ENCODE data around the gene SPSB4.

SPSB4 gene

DNA sequence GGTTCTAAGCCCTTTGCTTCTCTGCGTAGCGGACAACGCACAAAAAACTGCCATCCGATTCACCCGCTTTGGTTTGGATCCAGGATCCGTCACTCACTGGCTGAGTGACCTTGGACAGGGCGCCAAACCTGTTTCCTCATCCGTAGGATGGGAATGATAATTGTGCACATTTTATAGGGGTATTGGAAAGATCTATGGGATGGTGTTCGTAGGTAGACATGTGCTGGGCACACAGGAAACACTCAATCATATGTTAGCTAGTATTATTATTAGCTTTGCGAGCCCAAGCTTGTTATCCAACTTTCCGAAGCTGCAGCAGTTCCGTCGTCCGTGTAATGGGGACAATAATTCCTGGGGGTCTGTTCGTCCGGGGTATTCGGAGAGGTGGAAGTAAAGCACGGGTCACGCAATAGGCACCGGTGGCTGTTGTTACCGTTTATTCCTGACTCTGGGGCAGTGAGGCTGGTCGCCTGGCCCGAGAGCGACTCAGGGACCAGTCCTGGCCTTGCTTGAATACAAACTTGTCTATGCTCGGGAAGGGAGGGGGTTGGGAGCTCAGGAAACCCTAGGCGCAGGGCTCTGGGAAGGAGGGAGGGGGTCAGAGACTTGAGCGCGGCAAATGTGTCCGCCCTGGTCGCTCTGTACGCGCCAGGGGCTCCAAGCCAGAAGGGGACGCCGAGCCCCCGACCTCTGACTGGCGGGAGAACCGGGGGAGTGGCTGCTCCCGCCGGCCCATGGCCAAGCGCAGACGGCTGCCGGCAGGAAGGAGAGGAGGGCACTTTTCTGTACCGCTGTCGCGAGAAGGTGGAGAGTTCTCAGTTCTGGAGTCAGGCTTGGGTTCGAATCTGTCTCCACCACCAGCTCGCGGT, 1.3 kb downstream of the SPSB4 start:
- no peak for DNase-seq

DNA sequence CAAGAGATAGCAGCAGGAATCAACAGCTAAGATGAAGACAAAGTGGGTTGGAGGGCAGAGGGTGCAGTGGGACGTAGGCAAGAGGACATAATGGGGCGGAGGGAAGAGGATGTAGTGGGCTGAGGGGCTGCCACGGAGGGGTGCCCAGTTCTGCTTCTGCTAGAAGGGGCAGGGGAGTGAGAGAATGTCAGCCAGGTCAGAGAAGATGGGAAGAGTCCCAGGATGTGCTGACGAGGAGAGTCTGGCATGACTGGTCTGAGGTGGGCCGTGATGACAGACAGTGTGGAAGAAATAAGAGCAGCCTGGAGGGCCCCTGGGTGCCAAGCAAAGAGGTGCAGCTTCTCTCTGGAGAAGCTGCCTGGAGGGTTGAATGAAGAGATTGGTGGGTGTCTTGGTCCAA, 4.0 kb downstream of the SPSB4 start:
- no peak for DNase-seq

DNA sequence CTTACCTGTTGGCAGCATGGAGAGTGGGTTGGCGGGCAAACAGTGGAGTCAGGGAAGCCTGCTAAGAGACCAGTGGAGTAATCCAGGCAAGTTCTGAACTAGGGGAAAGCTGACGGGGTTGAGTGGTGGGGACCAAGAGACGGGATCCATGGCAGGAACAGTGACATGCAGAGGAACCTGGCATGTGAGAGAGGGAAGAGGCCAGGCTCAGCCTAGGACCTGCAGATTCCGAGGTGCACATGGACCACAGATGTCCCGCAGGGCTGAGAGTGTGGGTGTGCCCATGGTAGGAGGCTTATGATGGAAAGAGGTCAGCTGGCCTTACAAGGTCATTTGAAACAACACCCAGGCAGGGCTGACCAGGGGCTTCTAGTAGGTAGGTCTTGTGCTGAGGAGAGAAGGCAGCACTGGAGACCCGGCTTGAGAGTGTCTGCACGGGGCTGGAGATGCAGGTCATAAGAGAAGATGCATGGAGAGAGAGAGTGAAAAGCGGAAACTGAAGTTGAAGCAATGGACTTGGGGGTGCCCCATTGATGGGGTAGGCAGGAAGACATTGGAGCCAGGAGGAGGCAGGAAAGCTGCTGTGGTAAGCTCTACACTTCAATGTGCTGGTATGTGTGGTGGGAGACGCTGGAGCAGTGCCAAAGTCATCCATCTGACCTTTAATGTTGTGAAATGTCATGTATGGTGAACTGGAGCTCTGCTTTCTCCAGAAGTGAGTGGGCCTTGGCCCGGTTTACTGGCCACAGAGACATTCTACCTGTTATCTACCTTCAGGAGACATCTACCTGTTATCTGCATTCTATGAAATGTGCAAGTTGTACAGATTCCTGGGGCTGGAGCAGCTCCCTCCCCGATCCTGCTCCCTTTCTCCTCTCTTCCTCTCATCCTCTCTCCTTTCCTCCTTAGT, 4.6 kb downstream of the SPSB4 start:
- DNase-seq: no peak

DNA sequence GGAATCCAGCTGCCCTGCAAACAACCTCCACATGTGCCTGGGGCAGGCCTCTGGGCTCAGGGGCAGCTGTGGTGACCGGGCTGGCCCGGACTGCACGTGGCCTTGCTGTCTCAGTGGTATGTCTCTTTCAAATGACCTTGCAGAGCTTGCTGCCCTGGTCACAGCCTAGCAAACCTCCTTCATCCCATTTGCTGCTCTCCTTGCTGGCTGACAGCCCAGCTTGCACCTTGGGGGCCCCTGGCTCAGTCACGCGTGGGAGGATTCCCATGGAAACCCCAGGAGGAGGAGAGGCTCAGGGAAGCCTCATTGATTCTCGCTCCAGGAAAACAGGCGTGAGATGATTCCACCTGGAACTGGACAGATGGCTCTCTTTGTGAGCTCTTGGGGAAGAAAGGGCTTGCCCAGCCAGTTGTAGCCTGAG, 5.6 kb downstream of the SPSB4 start:
- peak in 1 of 58 donors; percentile 18 for DNase-seq

DNA sequence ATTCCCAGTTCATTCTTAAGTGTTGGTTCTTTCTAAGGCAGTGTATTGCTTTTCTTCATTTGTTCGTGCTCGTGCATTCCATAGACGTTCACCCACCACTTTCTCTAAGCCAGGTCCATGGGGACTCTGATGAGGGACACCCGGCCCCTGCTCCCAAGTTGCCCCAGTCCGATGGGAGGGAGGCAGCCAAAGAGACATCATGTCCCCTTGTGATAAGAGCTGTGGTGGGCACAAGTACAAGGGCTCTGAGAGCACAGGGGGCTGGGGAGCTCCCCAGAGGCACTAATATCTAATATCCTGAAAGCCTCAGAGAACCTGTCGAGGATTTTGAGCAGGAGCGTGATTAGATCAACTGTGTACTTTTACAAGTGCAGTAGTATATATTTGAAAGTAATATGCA, 6.3 kb downstream of the SPSB4 start:
- no peak for DNase-seq

DNA sequence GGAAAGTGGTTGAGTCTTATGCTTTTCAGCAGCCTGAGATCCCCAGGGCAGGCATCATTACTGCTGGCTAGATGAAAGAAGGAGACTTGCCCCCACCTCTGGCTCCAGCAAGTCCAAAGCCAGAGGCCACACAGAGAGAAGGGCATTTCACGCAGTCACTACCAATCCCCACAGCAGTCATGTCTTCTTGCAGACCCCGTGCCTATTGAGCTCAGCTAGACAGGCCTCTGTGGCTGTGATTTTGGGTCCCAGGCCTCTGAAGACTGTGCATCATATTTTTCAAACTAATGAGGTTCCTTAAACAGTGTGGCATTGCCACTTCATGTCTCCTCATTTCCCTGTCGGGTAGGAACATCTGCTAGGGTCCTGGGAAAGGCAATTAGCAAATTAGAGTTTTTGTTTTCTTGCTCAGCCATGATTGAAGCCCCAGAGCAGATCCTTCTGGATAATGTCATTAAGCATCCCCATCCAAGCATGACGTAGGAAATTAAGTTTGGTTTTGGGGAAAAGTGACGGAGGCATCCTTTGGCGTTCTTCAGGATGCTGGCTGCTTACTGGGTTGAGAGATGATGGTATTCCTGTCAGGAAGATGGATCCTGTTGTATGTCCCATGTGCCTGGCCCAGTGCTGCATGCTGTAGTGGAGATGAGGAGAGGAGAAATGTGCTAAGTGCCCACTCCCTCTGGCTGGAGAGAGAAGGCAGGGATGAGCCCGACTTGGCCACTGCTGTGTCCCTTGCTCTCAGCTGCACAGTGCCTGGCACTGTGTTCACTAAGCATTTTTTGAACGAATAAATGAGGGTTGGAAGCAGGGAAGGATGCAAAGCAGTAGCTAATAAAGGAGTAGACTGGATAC, 7.0 kb downstream of the SPSB4 start:
- no peak for DNase-seq

DNA sequence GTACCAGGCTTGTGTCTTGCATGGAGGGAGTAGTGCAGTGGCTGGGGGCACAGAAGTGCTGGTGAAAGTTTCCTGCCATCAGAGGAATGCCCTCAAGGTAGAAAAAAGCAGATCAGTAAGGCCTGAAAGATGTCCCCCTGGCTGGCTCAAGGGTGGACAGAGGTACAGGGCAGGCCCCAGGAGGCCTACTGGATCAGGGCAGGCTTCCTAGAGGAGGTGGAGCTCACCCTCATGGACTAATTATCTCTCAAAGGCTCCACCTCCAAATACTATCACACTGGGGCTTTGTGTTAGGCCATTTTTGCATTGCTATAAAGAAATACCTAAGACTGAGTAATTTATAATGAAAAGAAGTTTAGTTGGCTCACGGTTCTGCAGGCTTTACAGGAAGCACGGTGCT, 7.8 kb downstream of the SPSB4 start:
- DNase-seq: no peak

DNA sequence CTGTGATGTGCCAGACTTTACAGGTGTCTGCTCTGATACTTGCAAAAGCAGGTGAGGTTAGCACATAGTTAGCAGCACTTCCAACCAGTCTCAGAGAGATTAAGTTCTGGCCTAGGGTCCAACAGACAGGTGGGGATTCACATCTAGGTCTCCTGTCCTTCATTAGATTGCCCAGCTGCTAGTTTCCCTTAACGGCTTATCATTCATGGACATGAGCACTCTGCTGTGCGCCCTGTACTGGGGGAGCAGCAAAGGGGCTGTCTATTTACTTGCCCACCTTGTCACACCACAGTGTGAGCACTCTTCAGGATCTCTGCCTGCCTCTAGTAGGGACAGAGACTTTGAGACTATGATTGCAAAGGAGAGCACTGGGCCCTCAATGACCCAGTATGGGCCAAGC, 8.7 kb downstream of the SPSB4 start:
- no peak for DNase-seq

DNA sequence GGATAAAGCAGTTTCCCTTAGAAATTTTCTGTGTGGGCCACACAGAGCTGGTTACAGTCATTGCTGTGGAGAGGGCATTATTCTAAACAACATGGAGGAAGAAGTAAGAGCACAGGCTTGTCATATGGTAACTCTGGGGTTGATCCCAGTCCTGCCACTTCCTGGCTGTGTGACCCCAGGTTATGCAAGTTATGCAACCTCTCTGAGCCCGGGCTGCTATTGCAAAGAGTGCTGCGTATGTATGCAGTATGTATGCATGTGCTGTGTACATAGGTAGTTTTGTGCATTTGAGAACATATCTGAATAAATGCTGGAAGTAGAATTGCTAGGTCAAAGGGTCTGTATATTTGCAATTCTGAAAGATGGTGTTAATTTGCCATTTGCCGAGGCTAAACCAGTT, 9.2 kb downstream of the SPSB4 start:
- no peak for DNase-seq

DNA sequence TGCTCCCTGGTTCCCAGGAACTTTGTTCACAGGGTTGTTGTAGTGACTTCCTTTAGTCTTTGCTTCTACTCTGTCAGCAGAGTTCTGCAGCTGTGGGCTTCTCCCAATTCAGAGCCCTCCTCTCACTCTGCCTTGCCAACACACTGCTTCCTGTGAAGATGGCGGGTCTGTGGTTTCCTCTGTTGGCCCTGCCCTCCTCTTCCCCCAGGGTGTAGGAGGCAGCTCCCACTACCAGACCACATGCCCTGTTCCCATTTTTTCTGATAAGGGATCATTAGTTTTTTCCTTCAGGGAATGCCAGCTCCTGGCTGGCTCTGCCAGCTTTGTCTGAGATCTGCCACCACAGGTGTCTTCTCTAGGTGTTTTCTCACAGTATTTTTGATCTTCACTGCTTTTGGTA, 12.7 kb downstream of the SPSB4 start:
- DNase-seq: no peak

DNA sequence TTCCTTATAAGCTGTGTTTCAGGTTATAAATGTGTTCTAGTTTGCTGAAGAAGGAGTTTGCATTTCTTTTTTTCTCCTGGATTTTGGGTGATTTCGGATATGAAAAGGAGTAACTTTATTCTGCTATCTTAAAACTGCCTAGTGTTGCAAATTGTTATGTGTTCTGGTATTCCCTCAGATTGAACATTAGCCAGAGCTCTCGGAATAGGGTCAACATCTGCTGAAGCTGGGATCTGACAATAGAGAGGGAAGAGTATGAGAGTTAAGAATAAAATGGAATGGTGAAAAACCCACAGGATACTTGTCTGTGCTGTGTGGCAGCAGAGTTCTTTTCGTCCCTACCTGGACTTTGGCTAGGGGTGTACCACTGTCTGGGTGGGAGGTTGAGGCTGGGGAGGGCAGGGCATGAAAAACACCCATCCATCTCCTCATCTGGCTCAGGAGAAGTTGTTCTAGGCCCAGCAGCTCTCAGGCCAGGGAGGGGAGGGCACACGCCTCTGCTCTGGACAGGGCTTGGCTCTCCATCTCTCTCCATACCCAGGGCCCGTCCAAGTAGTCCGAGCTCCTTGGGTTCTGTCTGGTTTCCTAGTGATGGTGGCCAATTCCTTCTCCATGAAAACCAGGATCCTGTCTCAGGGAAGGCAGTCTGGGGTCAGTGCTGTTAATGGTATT, 13.2 kb downstream of the SPSB4 start:
- DNase-seq: no peak

DNA sequence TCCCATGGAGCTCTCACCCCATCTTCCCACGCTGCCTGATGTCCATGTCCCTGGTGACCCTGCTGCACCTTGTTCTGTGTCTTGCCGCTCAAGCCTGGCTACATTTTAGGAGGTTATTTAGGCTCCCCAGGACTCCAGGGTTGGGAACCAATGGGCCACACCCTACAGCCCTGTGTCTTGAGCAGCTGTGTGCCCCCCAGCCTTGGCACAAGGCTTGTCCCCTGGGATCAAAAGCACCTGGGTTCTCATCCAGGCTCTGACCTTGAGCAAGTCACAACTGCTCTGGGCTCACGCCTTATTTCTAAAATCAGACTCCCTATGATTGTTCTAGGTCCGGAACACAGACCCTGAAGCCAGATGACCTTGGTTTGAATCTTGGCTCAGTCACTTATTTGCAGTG, 14.1 kb downstream of the SPSB4 start:
- no peak for DNase-seq

DNA sequence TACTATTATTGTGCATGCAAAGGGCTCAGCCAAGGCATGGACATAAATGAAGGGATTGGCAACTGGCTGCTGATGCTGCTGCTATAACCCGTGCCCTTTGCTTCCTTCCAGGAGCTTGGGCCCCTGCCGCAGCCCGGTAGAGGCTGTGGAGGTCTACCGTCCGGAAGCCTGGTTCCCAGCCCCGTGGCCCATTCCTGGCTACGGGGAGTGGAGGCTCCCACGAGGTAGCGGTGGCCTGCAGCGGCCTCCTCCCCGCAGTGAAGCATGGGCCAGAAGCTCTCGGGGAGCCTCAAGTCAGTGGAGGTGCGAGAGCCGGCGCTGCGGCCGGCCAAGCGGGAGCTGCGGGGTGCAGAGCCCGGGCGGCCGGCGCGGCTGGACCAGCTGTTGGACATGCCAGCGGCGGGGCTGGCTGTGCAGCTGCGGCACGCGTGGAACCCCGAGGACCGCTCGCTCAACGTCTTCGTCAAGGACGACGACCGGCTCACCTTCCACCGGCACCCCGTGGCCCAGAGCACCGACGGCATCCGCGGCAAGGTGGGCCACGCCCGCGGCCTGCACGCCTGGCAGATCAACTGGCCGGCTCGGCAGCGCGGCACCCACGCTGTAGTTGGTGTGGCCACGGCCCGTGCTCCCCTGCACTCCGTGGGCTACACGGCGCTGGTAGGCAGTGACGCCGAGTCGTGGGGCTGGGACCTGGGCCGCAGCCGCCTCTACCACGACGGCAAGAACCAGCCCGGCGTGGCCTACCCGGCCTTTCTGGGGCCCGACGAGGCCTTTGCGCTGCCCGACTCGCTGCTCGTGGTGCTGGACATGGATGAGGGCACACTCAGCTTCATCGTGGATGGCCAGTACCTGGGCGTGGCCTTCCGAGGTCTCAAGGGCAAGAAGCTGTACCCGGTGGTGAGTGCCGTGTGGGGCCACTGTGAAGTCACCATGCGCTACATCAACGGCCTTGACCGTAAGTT, 15.0 kb downstream of the SPSB4 start:
- DNase-seq: no peak

DNA sequence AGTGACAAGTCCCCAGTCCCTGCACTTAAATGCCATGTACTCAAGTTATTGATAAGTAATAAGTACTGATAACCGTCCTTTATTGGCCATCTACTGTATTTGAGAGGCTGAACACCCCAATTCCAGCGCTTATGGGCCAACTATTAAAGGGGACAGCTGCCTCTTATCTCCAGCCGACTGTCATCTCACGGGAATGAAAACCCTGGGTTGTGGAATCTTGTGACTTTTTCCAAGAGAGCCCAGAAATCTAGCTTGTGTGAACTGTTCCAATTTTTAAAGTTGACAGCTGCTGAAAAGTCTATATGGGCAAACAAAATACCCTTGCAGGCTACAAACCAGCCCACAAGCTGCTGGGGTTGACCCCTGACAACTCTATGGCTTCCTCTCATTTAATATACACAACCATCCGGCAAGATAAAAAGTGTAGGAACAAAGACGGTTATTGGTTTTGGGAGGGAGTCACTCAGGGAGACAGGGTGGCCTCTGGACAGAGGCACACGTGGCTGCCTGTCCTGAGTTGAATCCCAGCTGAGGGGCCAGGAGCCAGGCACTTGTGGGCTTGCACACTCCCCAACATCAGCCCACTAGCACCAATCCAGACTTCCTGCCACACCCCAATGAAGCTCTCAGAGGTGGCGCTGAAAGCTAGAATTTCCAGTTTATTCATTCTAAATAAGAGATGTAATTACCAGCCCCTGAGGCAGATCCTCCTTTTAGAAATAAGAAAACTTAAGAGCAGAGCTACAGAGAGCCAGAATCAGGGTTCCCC, 16.2 kb downstream of the SPSB4 start:
- DNase-seq: no peak

DNA sequence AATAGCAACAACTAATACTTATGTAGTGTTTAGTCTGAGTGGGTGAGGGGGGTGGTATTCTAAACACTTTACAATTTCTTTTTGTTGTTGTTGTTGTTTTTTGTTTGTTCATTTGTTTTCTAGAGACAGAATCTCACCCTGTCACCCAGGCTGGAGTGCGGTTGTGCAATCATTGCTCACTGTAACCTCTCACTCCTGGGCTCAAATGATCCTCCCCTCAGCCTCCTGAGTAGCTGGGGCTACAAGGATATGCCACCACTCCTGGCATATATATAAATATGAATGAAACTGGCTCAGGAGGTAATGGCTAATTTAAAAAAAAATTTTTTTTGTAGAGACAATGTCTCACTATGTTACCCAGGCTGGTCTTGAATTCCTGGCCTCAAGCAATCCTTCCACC, 19.1 kb downstream of the SPSB4 start:
- DNase-seq: no peak

DNA sequence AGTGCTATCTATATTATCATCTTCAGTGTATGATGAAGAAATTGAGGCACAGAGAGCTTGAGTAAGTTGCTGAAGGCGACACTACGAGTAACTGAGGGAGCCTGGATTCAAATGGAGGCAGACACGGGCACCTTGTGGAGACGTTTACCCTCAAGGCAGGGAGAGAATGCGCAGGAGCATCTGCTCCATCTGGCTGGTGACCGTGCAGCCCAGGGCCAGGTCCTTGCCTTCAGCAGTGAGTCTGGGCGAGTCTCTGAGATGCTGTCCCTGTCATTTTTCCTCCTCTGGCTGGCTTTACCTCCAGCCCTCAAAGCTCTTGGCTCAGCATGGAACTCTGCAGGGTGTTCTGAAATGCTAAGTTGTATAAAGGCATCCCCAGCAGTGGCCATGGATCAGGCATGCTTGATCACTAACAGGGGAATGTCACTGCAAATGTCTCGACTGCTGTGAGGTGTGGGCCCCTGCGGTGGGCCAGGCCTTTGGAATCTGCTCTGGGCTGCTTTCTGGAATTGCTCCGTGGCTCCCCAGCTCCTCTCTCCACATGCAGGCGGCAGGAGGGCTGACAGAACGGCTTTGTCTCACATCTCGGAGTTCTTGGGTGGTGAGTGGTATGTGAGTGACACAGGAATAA, 19.7 kb downstream of the SPSB4 start:
- no peak for DNase-seq

DNA sequence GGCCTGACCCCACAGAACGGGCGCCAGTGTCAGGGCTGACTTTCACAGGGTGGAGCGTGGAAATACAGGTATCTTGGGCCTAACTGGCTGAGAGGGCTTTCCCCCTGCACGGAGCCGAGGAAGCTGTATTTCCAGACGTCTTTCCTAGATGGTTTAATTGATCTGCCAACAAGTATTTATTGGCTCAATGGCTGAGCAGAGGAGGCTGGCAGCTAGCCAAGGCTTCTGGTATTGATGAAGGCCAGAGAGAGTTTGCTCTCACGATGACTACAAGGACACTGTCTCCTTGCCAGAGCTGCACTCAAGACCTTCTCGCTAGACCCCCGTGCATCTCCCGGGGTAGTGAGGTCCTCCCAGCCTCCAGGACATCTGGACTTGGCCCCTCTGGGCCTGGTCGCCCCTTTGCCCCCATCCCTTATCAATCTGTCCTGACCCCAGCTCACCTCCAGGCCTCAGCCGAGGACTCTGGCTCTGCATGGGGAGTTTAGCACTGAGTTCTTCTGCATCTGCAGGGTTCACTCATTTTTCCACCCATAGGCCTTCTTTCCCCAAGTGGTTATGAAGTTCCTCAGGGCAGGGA, 20.6 kb downstream of the SPSB4 start:
- DNase-seq: peak in 1 of 58 donors; percentile 20

DNA sequence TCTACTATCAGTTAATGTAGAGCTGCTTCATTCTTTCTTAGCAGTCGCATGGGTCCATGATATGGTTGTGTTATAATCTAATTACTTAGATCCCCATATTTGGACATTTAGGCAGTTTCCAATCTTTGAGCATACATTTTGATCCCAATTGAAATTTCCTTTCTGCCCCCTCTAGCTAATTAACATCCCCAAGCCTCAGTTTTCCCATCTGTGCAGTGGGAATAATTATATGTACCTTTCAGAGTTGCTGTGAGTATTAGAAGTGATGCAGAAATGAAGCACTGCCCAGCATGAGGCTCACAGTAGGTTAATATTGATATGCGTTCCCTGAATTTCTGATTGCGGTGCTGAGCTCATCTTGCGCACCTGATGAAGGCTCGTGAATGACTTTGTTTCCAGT, 21.8 kb downstream of the SPSB4 start:
- no peak for DNase-seq

All from anterior cingulate cortex (tissue), 58 donors.